ENCODE results near the gene ZCCHC2. TPM values are rescaled to one million over a fixed set of nuclear protein-coding genes. Genes with fewer than 3 reads are reported as not detected.
A peak's percentile ranks its signal among the peaks of the same experiment; 100 is the strongest.

Gene ZCCHC2
- total RNA-seq, 4 donors from 2014 or later: 22.1 to 37.9 (median 32.0) TPM

GRCh38 chr18:62512532-62512931 lies 10.3 kb upstream of the ZCCHC2 start:
- TF ChIP-seq CTCF (IDR thresholded peaks at IDR 0.05 in 4 of 5, conservative IDR thresholded peaks at IDR 0.05 in 1 of 5) (no peak), POLR2A (IDR thresholded peaks at IDR 0.05) (no peak)
- intact Hi-C loops (cut with DNase I; ENCODE audit: low total_unique reads) (no loop called here), in situ Hi-C loops (cut with MboI; ENCODE audit: low sequenced_read_pairs in 4 of 4) (loop anchor here in 1 of 4 donors (10.0 kb wide), 1 partner anchor 68 kb away; no protein-coding TSS in a partner anchor)
- peaks cover 0 to 14% (median 0%) of the 10 kb centered on the region in 3 donors for H3K9me3 ChIP-seq
- no peaks in the 10 kb centered on the region for H3K27me3 ChIP-seq
- no peaks in the 10 kb centered on the region for H3K36me3 ChIP-seq
- peaks cover 0 to 9% of the 10 kb centered on the region in 2 donors for H3K4me1 ChIP-seq
- H3K4me3 ChIP-seq: no peak overlapping the region
- ATAC-seq (no peak), DNase-seq (no peak)
- H3K27ac ChIP-seq: no peak overlapping the region

GRCh38 chr18:62512996-62513395 lies 9.8 kb upstream of the ZCCHC2 start:
- intact Hi-C loops (cut with DNase I; ENCODE audit: low total_unique reads): no loop called here
- Histone ChIP-seq H3K9me3 (peaks cover 0 to 14% (median 0%) of the 10 kb centered on the region in 3 donors), H3K27ac (no peak overlapping the region), H3K4me3 (no peak overlapping the region), H3K36me3 (no peaks in the 10 kb centered on the region), H3K4me1 (peaks cover 0 to 9% of the 10 kb centered on the region in 2 donors), H3K27me3 (no peaks in the 10 kb centered on the region)
- in situ Hi-C loops (cut with MboI; ENCODE audit: low sequenced_read_pairs in 4 of 4): loop anchor here in 1 of 4 donors (10.0 kb wide), 1 partner anchor 68 kb away; no protein-coding TSS in a partner anchor
- no peak for DNase-seq
- no peak for TF ChIP-seq CTCF (IDR thresholded peaks at IDR 0.05 in 4 of 5, conservative IDR thresholded peaks at IDR 0.05 in 1 of 5)
- TF ChIP-seq POLR2A (IDR thresholded peaks at IDR 0.05): no peak
- ATAC-seq: no peak

DNA sequence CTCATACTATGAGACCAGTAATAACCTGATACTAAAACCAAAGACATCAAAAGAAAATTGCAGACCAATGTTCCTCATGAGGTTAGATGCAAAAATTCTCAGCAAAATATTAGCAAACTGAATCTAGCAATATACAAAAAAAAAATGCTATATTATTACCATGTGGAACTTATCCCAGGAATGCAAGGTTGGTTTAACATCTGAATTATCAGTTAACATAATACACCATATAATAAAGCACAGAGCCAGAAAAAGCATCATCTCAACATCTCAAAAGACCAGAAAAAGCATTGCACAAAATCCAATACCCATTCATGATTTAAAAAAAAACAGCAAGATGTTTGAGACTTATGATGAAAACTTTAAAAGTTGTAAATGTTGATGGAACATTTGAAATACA lies 8.3 kb upstream of the ZCCHC2 start:
- TF ChIP-seq CTCF (IDR thresholded peaks at IDR 0.05 in 4 of 5, conservative IDR thresholded peaks at IDR 0.05 in 1 of 5): no peak
- TF ChIP-seq POLR2A (IDR thresholded peaks at IDR 0.05): no peak
- intact Hi-C loops (cut with DNase I; ENCODE audit: low total_unique reads): no loop called here

GRCh38 chr18:62516242-62516641 lies 6.6 kb upstream of the ZCCHC2 start:
- Histone ChIP-seq H3K4me3 (no peak overlapping the region), H3K27ac (peak overlapping the region in 2 of 4 donors; percentile 21 to 68), H3K27me3 (no peaks in the 10 kb centered on the region), H3K4me1 (peaks cover 0 to 12% of the 10 kb centered on the region in 2 donors), H3K9me3 (peaks cover 0 to 14% (median 0%) of the 10 kb centered on the region in 3 donors), H3K36me3 (no peaks in the 10 kb centered on the region)
- in situ Hi-C loops (cut with MboI; ENCODE audit: low sequenced_read_pairs in 4 of 4) (loop anchor here in 2 of 4 donors (5.0 to 10.0 kb wide), 2 partner anchors 71 to 89 kb away; no protein-coding TSS in a partner anchor), intact Hi-C loops (cut with DNase I; ENCODE audit: low total_unique reads) (no loop called here)
- DNase-seq (no peak), ATAC-seq (peak; percentile 89 to 94)
- TF ChIP-seq POLR2A (IDR thresholded peaks at IDR 0.05) (no peak), CTCF (IDR thresholded peaks at IDR 0.05 in 4 of 5, conservative IDR thresholded peaks at IDR 0.05 in 1 of 5) (no peak)

More for the DNA sequence above, 8.3 kb upstream of the ZCCHC2 start:
- ATAC-seq: no peak
- no peaks in the 10 kb centered on the region for H3K27me3 ChIP-seq
- H3K36me3 ChIP-seq: no peaks in the 10 kb centered on the region
- H3K27ac ChIP-seq: no peak overlapping the region
- in situ Hi-C loops (cut with MboI; ENCODE audit: low sequenced_read_pairs in 4 of 4): loop anchor here in 1 of 4 donors (10.0 kb wide), 1 partner anchor 70 kb away; no protein-coding TSS in a partner anchor
- H3K9me3 ChIP-seq: peaks cover 0 to 14% (median 0%) of the 10 kb centered on the region in 3 donors
- H3K4me3 ChIP-seq: no peak overlapping the region
- peaks cover 0 to 9% of the 10 kb centered on the region in 2 donors for H3K4me1 ChIP-seq
- DNase-seq: no peak
